Parathyroid adenoma (tissue), 2 donors: ENCODE data around the gene ACP4.
"Not testable (repeated sequence)": the region's sequence is repeated elsewhere in the genome, so short reads cannot be mapped to it uniquely, and the experiment has no call there.

Experiments used
- H2AFZ ChIP-seq: fragments of 300-600 bp; sonication (generic); one replicate; pipeline ENCODE4 v1.7.0; 2017; ENCODE audit warnings: antibody characterized with exemption, mild to moderate bottlenecking
- H3K27ac ChIP-seq: fragments of 300-600 bp; sonication (generic); one replicate; pipeline ENCODE4 v1.7.0; 2017
- H3K27me3 ChIP-seq: fragments of 300-600 bp; sonication (generic); one replicate; pipeline ENCODE4 v1.7.0; 2017; ENCODE audit warnings: low read length; ENCODE audit not compliant: control insufficient read depth, insufficient read depth
- H3K36me3 ChIP-seq: fragments of 300-600 bp; sonication (generic); one replicate; pipeline ENCODE4 v1.7.0; 2017; ENCODE audit warnings: low read length; ENCODE audit not compliant: control insufficient read depth, insufficient read depth
- H3K4me1 ChIP-seq: fragments of 300-600 bp; sonication (generic); one replicate; pipeline ENCODE4 v1.7.0; 2017; ENCODE audit warnings: control low read depth
- H3K4me2 ChIP-seq: fragments of 300-600 bp; sonication (generic); one replicate; pipeline ENCODE4 v1.7.0; 2017; ENCODE audit warnings: low read length
- H3K4me3 ChIP-seq: fragments of 300-600 bp; sonication (generic); one replicate; pipeline ENCODE4 v1.7.0; 2017; ENCODE audit warnings: low read depth, low read length
- H3K79me2 ChIP-seq: fragments of 300-600 bp; sonication (generic); one replicate; pipeline ENCODE4 v1.7.0; 2017; ENCODE audit warnings: control low read depth
- H3K9ac ChIP-seq: fragments of 300-600 bp; sonication (generic); one replicate; pipeline ENCODE4 v1.7.0; 2017; ENCODE audit warnings: mild to moderate bottlenecking
- H3K9me3 ChIP-seq: fragments of 300-600 bp; sonication (generic); one replicate; pipeline ENCODE4 v1.7.0; 2017; ENCODE audit warnings: low read length; ENCODE audit not compliant: control insufficient read depth
- TF ChIP-seq, protein P1 (sequence below): fragments of 300-600 bp; sonication (generic); IDR thresholded peaks from one replicate; pipeline ENCODE4 v1.7.0; 2017; ENCODE audit warnings: antibody characterized with exemption, mild to moderate bottlenecking
- donor health status: primary hyperparathyroidism.

ACP4 gene

DNA sequence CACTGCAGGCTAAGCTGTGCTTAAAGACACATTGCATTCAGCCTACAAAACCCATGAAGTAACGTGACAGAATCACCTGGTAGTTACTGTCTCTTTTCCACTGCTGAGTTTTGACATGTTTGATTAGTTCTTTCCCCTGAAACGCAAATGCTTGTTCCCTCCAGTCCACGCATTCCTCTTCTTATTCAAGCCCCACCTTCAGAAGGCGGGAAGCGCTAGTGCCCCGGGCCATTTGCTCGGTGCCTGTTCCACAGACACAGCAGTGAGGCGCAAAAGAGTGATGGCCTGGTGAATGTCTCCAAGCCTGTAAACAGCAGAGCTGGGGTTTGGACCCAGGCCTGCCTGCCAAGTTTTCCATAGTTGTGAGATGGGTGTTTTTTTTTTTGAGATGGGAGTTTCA lies 10.9 kb downstream of the ACP4 start:
- TF ChIP-seq, protein P1, sequence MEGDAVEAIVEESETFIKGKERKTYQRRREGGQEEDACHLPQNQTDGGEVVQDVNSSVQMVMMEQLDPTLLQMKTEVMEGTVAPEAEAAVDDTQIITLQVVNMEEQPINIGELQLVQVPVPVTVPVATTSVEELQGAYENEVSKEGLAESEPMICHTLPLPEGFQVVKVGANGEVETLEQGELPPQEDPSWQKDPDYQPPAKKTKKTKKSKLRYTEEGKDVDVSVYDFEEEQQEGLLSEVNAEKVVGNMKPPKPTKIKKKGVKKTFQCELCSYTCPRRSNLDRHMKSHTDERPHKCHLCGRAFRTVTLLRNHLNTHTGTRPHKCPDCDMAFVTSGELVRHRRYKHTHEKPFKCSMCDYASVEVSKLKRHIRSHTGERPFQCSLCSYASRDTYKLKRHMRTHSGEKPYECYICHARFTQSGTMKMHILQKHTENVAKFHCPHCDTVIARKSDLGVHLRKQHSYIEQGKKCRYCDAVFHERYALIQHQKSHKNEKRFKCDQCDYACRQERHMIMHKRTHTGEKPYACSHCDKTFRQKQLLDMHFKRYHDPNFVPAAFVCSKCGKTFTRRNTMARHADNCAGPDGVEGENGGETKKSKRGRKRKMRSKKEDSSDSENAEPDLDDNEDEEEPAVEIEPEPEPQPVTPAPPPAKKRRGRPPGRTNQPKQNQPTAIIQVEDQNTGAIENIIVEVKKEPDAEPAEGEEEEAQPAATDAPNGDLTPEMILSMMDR: no peak
- Histone ChIP-seq H3K9ac (no peak overlapping the region), H3K36me3 (no peaks in the 10 kb centered on the region)

DNA sequence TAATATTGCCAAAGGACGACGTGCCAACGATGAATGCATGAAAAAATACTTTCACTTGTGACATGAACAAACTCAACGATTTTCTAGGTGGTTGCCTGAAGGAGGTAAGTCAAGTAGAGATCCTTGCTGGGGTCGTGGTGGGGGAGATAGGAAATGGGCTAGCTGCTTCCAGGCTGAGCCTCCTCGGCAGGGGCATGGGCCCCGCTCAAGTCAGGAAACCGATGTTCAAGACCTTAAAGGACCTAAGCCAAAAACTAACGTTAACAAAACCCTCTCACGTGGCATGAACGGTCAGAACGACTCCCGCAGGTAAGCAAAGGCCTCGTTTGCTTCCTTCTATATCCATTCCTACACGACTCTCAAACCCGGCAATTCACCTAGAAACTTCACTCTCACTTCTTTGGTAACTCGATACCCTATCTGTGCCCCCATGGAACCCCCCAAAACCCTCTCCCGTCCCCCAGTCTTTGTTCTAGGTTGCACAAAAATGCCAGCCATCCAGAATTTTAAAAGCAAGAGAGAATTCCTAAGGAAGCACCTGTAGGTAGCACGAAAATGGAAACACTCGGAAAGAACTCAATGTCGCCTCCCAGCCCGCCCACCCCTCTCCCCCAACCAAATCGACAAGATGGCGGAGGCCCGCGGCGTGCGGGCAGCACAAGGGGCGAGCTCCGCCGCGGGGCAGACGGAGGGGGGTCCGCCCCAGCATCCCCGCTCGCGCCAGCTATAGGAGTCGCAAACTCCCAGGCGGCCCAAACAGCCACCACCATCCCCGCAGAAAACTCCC lies 13.6 kb downstream of the ACP4 start:
- H3K9me3 ChIP-seq: no peaks in the 10 kb centered on the region
- H3K36me3 ChIP-seq: no peaks in the 10 kb centered on the region
- H3K27me3 ChIP-seq: no peaks in the 10 kb centered on the region
- peak overlapping the region; percentile 97 for H3K27ac ChIP-seq
- peak overlapping the region; percentile 85 for H2AFZ ChIP-seq
- peak overlapping the region; percentile 83 for H3K4me2 ChIP-seq
- peak overlapping the region; percentile 81 for H3K4me3 ChIP-seq
- TF ChIP-seq, protein P1: no peak
- H3K4me1 ChIP-seq: peaks cover 9% of the 10 kb centered on the region
- peaks cover 12% of the 10 kb centered on the region for H3K79me2 ChIP-seq
- H3K9ac ChIP-seq: peak overlapping the region; percentile 56

More for the DNA sequence above, 10.9 kb downstream of the ACP4 start:
- Histone ChIP-seq H3K4me1 (peaks cover 9% of the 10 kb centered on the region), H2AFZ (no peak overlapping the region), H3K79me2 (peaks cover 12% of the 10 kb centered on the region), H3K27ac (no peak overlapping the region), H3K27me3 (no peaks in the 10 kb centered on the region), H3K4me2 (no peak overlapping the region), H3K4me3 (no peak overlapping the region), H3K9me3 (no peaks in the 10 kb centered on the region)

DNA sequence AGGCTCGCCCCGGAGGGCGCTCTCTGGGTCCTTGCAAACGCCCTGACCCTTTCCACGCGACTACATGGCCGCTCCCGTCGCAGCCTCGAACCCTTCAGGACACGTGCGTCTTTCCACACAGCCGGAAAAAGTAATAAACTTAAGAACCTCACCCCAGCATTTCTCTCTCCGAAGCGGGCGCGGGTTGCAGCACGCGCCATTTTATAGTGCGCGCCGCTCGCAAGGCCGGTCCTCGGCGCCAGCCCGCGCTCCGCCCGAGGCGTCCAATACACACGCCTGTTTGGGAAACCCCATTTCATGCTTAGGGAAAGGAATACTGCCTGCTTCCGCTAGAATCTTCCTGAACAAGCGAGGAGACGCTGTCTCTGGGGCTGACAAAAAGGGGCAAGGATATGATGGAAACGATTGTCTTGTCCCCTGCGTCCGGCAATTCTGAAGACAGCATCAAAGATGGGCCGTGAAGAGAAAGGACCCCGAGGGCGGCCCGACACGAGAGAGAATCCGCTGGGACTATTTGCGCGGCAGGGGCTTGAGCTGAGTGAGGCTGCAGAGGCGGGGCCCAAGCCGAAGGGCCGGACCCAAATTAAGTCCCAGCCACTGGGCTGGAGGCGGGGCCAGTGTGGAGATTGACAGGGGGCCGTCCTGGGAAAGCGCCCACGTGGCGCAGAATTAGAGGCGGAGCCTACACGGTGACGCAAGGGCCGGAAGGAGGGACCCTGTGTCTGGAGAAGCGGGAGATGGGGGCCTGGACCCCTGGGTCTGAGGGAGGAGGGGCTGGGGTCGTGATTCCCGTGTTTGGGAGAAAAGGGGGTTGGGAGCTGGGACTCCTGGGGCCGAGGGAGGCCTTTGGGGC lies 14.4 kb downstream of the ACP4 start:
- peak overlapping the region; percentile 56 for H3K9ac ChIP-seq
- H3K4me1 ChIP-seq: peaks cover 9% of the 10 kb centered on the region
- H3K9me3 ChIP-seq: no peaks in the 10 kb centered on the region
- peak overlapping the region; percentile 97 for H3K27ac ChIP-seq
- TF ChIP-seq, protein P1: no peak
- H3K27me3 ChIP-seq: no peaks in the 10 kb centered on the region
- H2AFZ ChIP-seq: peak overlapping the region; percentile 85
- H3K4me3 ChIP-seq: peak overlapping the region; percentile 81
- H3K4me2 ChIP-seq: peak overlapping the region; percentile 83
- peaks cover 12% of the 10 kb centered on the region for H3K79me2 ChIP-seq
- H3K36me3 ChIP-seq: no peaks in the 10 kb centered on the region

DNA sequence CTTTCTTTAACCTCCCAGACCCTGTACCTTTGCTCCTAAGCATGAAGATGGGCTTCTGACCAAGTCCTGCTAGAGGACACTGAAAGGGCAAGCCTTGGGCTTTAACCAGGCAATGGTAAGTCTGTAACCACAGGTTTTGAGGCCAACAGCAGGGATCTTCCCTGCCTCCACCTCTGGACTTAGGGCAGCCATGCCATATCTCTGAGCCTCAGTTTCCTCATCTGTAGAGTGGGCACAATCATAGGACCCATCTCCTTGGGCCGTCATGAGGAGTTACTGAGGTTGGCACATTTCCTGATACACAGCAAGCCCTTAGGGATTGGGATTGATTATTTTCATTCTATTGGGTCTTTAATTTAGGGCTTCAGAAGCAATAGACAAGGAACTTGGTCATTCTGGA lies 18.6 kb downstream of the ACP4 start:
- Histone ChIP-seq H3K36me3 (no peaks in the 10 kb centered on the region), H3K4me3 (no peak overlapping the region), H3K9ac (no peak overlapping the region), H3K4me2 (no peak overlapping the region), H2AFZ (no peak overlapping the region), H3K27me3 (no peaks in the 10 kb centered on the region), H3K27ac (no peak overlapping the region), H3K79me2 (no peaks in the 10 kb centered on the region), H3K4me1 (no peaks in the 10 kb centered on the region), H3K9me3 (no peaks in the 10 kb centered on the region)
- TF ChIP-seq, protein P1: no peak

DNA sequence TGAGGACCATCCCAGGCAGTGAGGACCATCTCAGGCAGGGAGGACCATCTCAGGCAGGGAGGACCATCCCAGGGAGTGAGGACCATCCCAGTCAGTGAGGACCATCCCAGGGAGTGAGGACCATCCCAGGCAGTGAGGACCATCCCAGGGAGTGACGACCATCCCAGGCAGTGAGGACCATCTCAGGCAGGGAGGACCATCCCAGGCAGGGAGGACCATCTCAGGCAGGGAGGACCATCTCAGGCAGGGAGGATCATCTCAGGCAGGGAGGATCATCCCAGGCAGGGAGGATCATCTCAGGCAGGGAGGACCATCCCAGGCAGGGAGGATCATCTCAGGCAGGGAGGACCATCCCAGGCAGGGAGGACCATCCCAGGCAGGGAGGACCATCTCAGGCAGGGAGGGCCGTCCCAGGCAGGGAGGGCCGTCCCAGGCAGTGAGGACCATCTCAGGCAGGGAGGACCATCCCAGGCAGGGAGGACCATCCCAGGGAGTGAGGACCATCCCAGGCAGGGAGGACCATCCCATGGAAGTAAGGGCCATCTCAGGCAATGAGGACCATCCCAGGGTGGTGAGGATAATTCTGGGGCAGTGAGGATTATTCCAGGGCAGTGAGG lies 21.5 kb downstream of the ACP4 start:
- H3K9ac ChIP-seq, H3K27ac ChIP-seq, H3K4me3 ChIP-seq, H3K4me1 ChIP-seq, H3K9me3 ChIP-seq, H2AFZ ChIP-seq, H3K79me2 ChIP-seq, H3K4me2 ChIP-seq, H3K36me3 ChIP-seq, H3K27me3 ChIP-seq: not testable (repeated sequence)
